Measurements from ENCODE around the gene PHTF2. TPM values are rescaled to one million over a fixed set of nuclear protein-coding genes. Genes with fewer than 3 reads are reported as not detected.

PHTF2 gene
- total RNA-seq, 4 donors from 2014 or later = 14.5 to 28.6 (median 24.1) TPM

DNA sequence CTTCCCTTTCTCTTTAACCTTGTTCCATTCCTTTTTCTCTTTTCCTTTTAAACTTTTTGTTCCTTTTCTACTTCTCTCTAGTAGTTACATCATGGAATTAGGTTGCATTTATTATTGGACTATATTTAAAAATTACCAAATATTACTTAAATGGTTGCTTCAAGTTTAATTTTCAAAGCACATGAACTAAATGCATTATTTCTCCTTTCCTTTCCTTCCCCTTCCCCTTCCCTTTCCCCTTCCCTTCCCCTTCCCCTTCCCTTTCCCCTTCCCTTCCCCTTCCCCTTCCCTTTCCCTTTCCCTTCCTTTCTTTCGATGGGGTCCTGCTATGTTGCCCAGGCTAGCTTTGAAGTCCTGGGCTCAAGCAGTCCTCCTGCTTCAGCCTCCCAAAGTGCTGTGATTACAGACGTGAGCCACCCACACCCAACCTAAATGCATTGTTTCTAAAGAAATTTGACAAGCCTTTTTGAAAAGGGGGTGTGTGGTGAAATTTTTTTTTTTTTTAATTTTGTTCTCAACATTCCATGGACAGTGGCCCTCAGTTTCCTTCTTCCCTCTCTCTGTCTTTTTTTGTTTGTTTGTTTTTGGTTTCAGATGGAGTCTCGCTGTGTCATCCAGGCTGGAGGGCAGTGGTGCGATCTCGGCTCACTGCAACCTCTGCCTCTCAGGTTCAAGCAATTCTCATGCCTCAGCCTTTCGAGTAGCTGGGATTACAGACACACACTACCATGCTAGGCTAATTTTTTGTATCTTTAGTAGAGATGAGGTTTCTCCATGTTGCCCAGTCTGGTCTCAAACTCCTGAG, 31.6 kb upstream of the PHTF2 start:
- intact Hi-C loops (cut with DNase I; ENCODE audit: low total_unique reads) = no loop called here

DNA sequence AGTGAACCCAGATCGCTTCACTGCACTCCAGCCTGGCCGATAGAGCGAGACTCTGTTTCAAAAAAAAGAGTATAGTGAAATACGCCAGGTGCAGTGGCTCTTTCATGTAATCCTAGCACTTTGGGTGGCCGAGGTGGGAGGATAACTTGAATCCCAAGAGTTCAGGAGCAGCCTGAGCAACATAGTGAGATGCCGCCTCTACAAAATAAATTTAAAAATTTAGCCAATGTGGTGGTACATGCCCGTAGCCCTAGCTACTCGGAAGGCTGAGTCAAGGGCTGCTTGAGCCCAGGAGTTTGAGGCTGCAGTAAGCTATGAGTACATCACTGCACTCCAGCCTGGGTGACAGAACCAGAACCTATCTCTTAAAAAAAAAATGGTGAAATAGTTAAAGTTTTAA, 28.3 kb upstream of the PHTF2 start:
- WGBS, 2 donors (ENCODE audit: low coverage in 1 of 2) = 93 to 100% methylated on average over 3 to 8 of the region's 8 CpGs
- Histone ChIP-seq H3K4me1 (peaks cover 6 to 17% (median 12%) of the 10 kb centered on the region in 4 donors), H3K9me3 (no peaks in the 10 kb centered on the region), H3K4me3 (no peak overlapping the region), H3K27ac (no peak overlapping the region), H3K36me3 (peaks cover 0 to 16% (median 4%) of the 10 kb centered on the region in 4 donors), H3K27me3 (no peaks in the 10 kb centered on the region)
- in situ Hi-C loops (cut with MboI; ENCODE audit: low pct_ligation_motif_present in 1 of 4, low pct_unique_long_range_greater_than_20kb in 1 of 4, low sequenced_read_pairs in 3 of 4) = no loop called here
- intact Hi-C loops (cut with DNase I; ENCODE audit: low total_unique reads) = no loop called here
- DNase-seq = no peak
- TF ChIP-seq, protein P1, sequence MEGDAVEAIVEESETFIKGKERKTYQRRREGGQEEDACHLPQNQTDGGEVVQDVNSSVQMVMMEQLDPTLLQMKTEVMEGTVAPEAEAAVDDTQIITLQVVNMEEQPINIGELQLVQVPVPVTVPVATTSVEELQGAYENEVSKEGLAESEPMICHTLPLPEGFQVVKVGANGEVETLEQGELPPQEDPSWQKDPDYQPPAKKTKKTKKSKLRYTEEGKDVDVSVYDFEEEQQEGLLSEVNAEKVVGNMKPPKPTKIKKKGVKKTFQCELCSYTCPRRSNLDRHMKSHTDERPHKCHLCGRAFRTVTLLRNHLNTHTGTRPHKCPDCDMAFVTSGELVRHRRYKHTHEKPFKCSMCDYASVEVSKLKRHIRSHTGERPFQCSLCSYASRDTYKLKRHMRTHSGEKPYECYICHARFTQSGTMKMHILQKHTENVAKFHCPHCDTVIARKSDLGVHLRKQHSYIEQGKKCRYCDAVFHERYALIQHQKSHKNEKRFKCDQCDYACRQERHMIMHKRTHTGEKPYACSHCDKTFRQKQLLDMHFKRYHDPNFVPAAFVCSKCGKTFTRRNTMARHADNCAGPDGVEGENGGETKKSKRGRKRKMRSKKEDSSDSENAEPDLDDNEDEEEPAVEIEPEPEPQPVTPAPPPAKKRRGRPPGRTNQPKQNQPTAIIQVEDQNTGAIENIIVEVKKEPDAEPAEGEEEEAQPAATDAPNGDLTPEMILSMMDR (IDR thresholded peaks at IDR 0.05) = no peak
- TF ChIP-seq POLR2AphosphoS5 (IDR thresholded peaks at IDR 0.05) (no peak), EP300 (IDR thresholded peaks at IDR 0.05; ENCODE audit: low read depth) (no peak), POLR2A (IDR thresholded peaks at IDR 0.05) (no peak)

More for the DNA sequence above, 31.6 kb upstream of the PHTF2 start:
- Histone ChIP-seq H3K4me3 (no peak overlapping the region), H3K4me1 (peaks cover 9 to 28% (median 14%) of the 10 kb centered on the region in 4 donors), H3K9me3 (no peaks in the 10 kb centered on the region), H3K27ac (peak overlapping the region in 3 of 4 donors; percentile 57 to 73 (median 65)), H3K27me3 (no peaks in the 10 kb centered on the region), H3K36me3 (no peaks in the 10 kb centered on the region)
- TF ChIP-seq EP300 (IDR thresholded peaks at IDR 0.05; ENCODE audit: low read depth) = no peak
- TF ChIP-seq, protein P1 (IDR thresholded peaks at IDR 0.05) = no peak
- TF ChIP-seq POLR2AphosphoS5 (IDR thresholded peaks at IDR 0.05) = no peak
- TF ChIP-seq POLR2A (IDR thresholded peaks at IDR 0.05) = no peak
- DNase-seq = no peak
- in situ Hi-C loops (cut with MboI; ENCODE audit: low pct_ligation_motif_present in 1 of 4, low pct_unique_long_range_greater_than_20kb in 1 of 4, low sequenced_read_pairs in 3 of 4) = no loop called here
- WGBS, 2 donors (ENCODE audit: low coverage in 1 of 2) = 86 to 92% methylated on average over 6 of the region's 6 CpGs

DNA sequence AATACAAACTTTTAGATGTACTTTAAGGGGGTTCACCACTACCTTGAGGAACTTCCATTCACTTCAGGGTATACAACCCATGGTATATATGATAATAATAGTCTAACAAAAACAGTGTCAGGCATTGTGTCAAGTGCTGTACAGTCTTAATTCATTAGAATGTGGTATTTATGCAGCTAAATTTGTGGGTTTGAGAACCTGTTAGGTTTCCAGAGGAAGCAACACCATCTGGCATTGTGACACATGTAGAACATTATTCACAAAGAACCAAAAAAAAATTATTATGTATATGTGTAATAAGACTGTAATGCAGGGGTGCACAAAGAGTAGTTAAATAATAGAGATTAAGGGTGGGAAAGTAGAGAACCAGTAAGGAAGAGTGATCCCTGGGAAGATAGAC, 26.7 kb upstream of the PHTF2 start:
- Histone ChIP-seq H3K27me3 (no peaks in the 10 kb centered on the region), H3K9me3 (no peaks in the 10 kb centered on the region), H3K4me1 (peaks cover 0 to 1% (median 0%) of the 10 kb centered on the region in 4 donors), H3K36me3 (peaks cover 0 to 32% (median 11%) of the 10 kb centered on the region in 4 donors), H3K4me3 (no peak overlapping the region), H3K27ac (no peak overlapping the region)
- in situ Hi-C loops (cut with MboI; ENCODE audit: low pct_ligation_motif_present in 1 of 4, low pct_unique_long_range_greater_than_20kb in 1 of 4, low sequenced_read_pairs in 3 of 4) (no loop called here), intact Hi-C loops (cut with DNase I; ENCODE audit: low total_unique reads) (no loop called here)
- no peak for TF ChIP-seq POLR2A (IDR thresholded peaks at IDR 0.05)
- TF ChIP-seq POLR2AphosphoS5 (IDR thresholded peaks at IDR 0.05) = no peak
- TF ChIP-seq EP300 (IDR thresholded peaks at IDR 0.05; ENCODE audit: low read depth) = no peak
- TF ChIP-seq, protein P1 (IDR thresholded peaks at IDR 0.05) = no peak
- no peak for DNase-seq

DNA sequence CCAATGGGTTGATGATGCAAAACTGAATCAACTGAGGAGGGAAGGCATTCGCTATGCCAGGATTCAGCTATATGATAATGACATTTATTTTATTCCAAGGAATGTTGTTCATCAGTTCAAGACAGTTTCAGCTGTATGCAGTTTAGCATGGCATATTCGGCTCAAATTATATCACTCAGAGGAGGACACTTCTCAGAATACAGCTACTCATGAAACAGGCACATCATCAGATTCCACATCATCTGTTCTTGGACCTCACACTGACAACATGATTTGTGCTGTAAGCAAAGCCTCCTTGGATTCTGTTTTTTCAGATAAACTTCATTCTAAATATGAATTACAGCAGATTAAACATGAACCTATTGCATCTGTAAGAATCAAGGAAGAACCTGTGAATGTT, 20.0 kb upstream of the PHTF2 start:
- intact Hi-C loops (cut with DNase I; ENCODE audit: low total_unique reads) = no loop called here
- no peaks in the 10 kb centered on the region for H3K9me3 ChIP-seq
- peaks cover 0 to 45% (median 19%) of the 10 kb centered on the region in 4 donors for H3K4me1 ChIP-seq
- H3K36me3 ChIP-seq = peaks cover 0 to 44% (median 15%) of the 10 kb centered on the region in 4 donors
- no peak for TF ChIP-seq EP300 (IDR thresholded peaks at IDR 0.05; ENCODE audit: low read depth)
- TF ChIP-seq POLR2A (IDR thresholded peaks at IDR 0.05) = no peak
- TF ChIP-seq POLR2AphosphoS5 (IDR thresholded peaks at IDR 0.05) = no peak
- TF ChIP-seq, protein P1 (IDR thresholded peaks at IDR 0.05) = no peak
- no peaks in the 10 kb centered on the region for H3K27me3 ChIP-seq
- in situ Hi-C loops (cut with MboI; ENCODE audit: low pct_ligation_motif_present in 1 of 4, low pct_unique_long_range_greater_than_20kb in 1 of 4, low sequenced_read_pairs in 3 of 4) = no loop called here
- DNase-seq = no peak
- no peak overlapping the region for H3K4me3 ChIP-seq
- H3K27ac ChIP-seq = no peak overlapping the region
- 94% methylated on average over 2 of the region's 2 CpGs; no CpG with 5 or more reads in 1 of the 2 donors for WGBS, 2 donors (ENCODE audit: low coverage in 1 of 2)

Measured in transverse colon (tissue), 4 donors.